Keratinocyte (primary cell): ENCODE data around the gene AMD1.

Source experiments
- CTCF ChIP-seq, 3 experiments: IDR thresholded peaks in 1 of 3; conservative IDR thresholded peaks in 1 of 3; optimal IDR thresholded peaks in 1 of 3; 2 replicates in 2 of 3; 3 replicates in 1 of 3; pipeline versions ENCODE3 to v1.5.1; 2011; ENCODE audit warnings: low read length in 3 of 3, mild to moderate bottlenecking in 3 of 3, moderate library complexity in 2 of 3, control low read depth in 1 of 3, inconsistent platforms in 1 of 3; ENCODE audit not compliant: insufficient read depth in 2 of 3; ENCODE audit errors: extremely low read depth in 1 of 3
- EZH2 ChIP-seq: IDR thresholded peaks from one replicate; pipeline ENCODE4 v1.6.1; 2012; ENCODE audit warnings: inconsistent platforms, mild to moderate bottlenecking, low read length, moderate library complexity

GRCh38 chr6:110875548-110876169 is 1.1 kb downstream of the AMD1 start:
- TF ChIP-seq CTCF (optimal IDR thresholded peaks at IDR 0.05 in 1 of 3, IDR thresholded peaks at IDR 0.05 in 1 of 3, conservative IDR thresholded peaks at IDR 0.05 in 1 of 3; ENCODE audit: extremely low read depth in 1 of 3, insufficient read depth in 2 of 3, low read length in 3 of 3) = no peak
- TF ChIP-seq EZH2 = no peak
